MCF 10A (cell line): ENCODE data around the gene NAIF1. TPM values are rescaled to one million over a fixed set of nuclear protein-coding genes. Genes with fewer than 3 reads are reported as not detected.

ENCODE experiments used
- BruUV-seq: library from RNA; stranded (reverse); fragments of 400-500 nt; replicated peaks from 2 replicates; lab custom pipeline; 2021; lab: Mats Ljungman, UMichigan
- CTCF ChIA-PET: fragments of 300-600 bp; sonication (Branson Sonifier 250); formaldehyde crosslinking; extraction: SDS; loops from one replicate; lab custom pipeline; 2021; ENCODE audit warnings: antibody characterized with exemption, inconsistent platforms; lab: Yijun Ruan, JAX
- POLR2A ChIA-PET: fragments of 300-600, 350-650 bp; sonication (Branson Sonifier 250); formaldehyde crosslinking; extraction: SDS; loops from one replicate; lab custom pipeline; 2020; ENCODE audit warnings: antibody characterized with exemption, inconsistent platforms; lab: Yijun Ruan, JAX
- DNase-seq: peaks from one replicate; pipeline ENCODE4 v3.0.0-alpha.2; 2018; ENCODE audit not compliant: unreplicated experiment
- H3K27ac Mint-ChIP-seq: one replicate; pipeline ENCODE4 v1.8.0; 2022; ENCODE audit warnings: mild to moderate bottlenecking, low read depth, mixed read lengths; ENCODE audit not compliant: unreplicated experiment
- H3K27me3 Mint-ChIP-seq: one replicate; pipeline ENCODE4 v1.8.0; 2022; ENCODE audit warnings: mixed read lengths; ENCODE audit not compliant: insufficient read depth, unreplicated experiment
- H3K36me3 Mint-ChIP-seq: one replicate; pipeline ENCODE4 v1.8.0; 2022; ENCODE audit warnings: mild to moderate bottlenecking, moderate library complexity, mixed read lengths; ENCODE audit not compliant: insufficient read depth, unreplicated experiment
- H3K4me1 Mint-ChIP-seq: one replicate; pipeline ENCODE4 v1.8.0; 2022; ENCODE audit warnings: mixed read lengths; ENCODE audit not compliant: insufficient read depth, unreplicated experiment
- H3K4me3 Mint-ChIP-seq: one replicate; pipeline ENCODE4 v1.8.0; 2022; ENCODE audit warnings: mild to moderate bottlenecking, moderate library complexity, mixed read lengths; ENCODE audit not compliant: unreplicated experiment
- H3K9me3 Mint-ChIP-seq: one replicate; pipeline ENCODE4 v1.8.0; 2022; ENCODE audit warnings: mixed read lengths; ENCODE audit not compliant: unreplicated experiment
- CTCF ChIP-seq: fragments of 200-600 bp; IDR thresholded peaks from one replicate; pipeline ENCODE4 v1.8.0; 2022; ENCODE audit warnings: antibody characterized with exemption, mild to moderate bottlenecking; ENCODE audit not compliant: unreplicated experiment
- intact Hi-C: fragments of 100-400 bp; cut with micrococcal nuclease; formaldehyde crosslinking; loops from 2 replicates; pipeline ENCODE4 v1.14.1; 2022
- total RNA-seq: library from RNA; stranded (reverse); gene quantifications from 2 replicates; pipeline ENCODE4 v1.2.3, GENCODE V29; 2022

NAIF1 gene
- total RNA-seq, 1 experiment from 2014 or later, result 15.8 TPM

GRCh38 chr9:128082151-128082550, 15.0 kb upstream of the NAIF1 start:
- CTCF ChIA-PET, result interaction anchor here (0.8 to 5.6 kb wide), 4 partner anchors 9 to 138 kb away, joined by 3 to 32 read pairs (median 10); no protein-coding TSS in a partner anchor
- BruUV-seq, result no TSS peak
- POLR2A ChIA-PET, result interaction anchor here (0.7 to 5.3 kb wide), 7 partner anchors 10 to 135 kb away, joined by 3 to 36 read pairs (median 7); partner anchors contain the start of genes NAIF1 and SLC25A25

GRCh38 chr9:128081056-128081455, 13.9 kb upstream of the NAIF1 start:
- no peaks in the 10 kb centered on the region for H3K27me3 Mint-ChIP-seq
- CTCF ChIA-PET, result interaction anchor here (0.7 to 5.6 kb wide), 2 partner anchors 29 to 36 kb away, joined by 4 to 32 read pairs; no protein-coding TSS in a partner anchor
- no peaks in the 10 kb centered on the region for H3K9me3 Mint-ChIP-seq
- H3K27ac Mint-ChIP-seq, result no peak overlapping the region
- POLR2A ChIA-PET, result interaction anchor here (1.2 to 5.3 kb wide), 3 partner anchors 12 to 17 kb away, joined by 3 to 36 read pairs (median 8); partner anchors contain the start of genes NAIF1 and SLC25A25
- no peaks in the 10 kb centered on the region for H3K36me3 Mint-ChIP-seq
- BruUV-seq, result no TSS peak
- H3K4me3 Mint-ChIP-seq, result no peak overlapping the region
- TF ChIP-seq CTCF, result no peak
- peaks cover 26% of the 10 kb centered on the region for H3K4me1 Mint-ChIP-seq
- intact Hi-C loops, result no loop called here
- no peak for DNase-seq

More at GRCh38 chr9:128082151-128082550, 15.0 kb upstream of the NAIF1 start:
- Mint-ChIP-seq H3K27me3 (no peaks in the 10 kb centered on the region), H3K27ac (peak overlapping the region; percentile 27), H3K9me3 (no peaks in the 10 kb centered on the region), H3K4me3 (peak overlapping the region; percentile 8), H3K4me1 (peaks cover 26% of the 10 kb centered on the region), H3K36me3 (no peaks in the 10 kb centered on the region)
- TF ChIP-seq CTCF, result no peak
- DNase-seq, result peak; percentile 84
- intact Hi-C loops, result no loop called here

GRCh38 chr9:128080206-128080605, 13.1 kb upstream of the NAIF1 start:
- TF ChIP-seq CTCF, result no peak
- Mint-ChIP-seq H3K4me1 (peaks cover 26% of the 10 kb centered on the region), H3K9me3 (no peaks in the 10 kb centered on the region), H3K27ac (no peak overlapping the region), H3K27me3 (no peaks in the 10 kb centered on the region), H3K4me3 (no peak overlapping the region), H3K36me3 (no peaks in the 10 kb centered on the region)
- POLR2A ChIA-PET, result interaction anchor here (0.6 to 5.3 kb wide), 4 partner anchors 13 to 143 kb away, joined by 3 to 36 read pairs (median 3); partner anchors contain the start of gene DPM2
- BruUV-seq, result no TSS peak
- intact Hi-C loops, result no loop called here
- no peak for DNase-seq
- CTCF ChIA-PET, result interaction anchor here (0.6 to 5.6 kb wide), 4 partner anchors 37 to 273 kb away, joined by 3 to 32 read pairs (median 4); no protein-coding TSS in a partner anchor

- Mint-ChIP-seq H3K4me1 (peaks cover 26% of the 10 kb centered on the region), H3K9me3 (no peaks in the 10 kb centered on the region), H3K36me3 (no peaks in the 10 kb centered on the region), H3K4me3 (no peak overlapping the region), H3K27me3 (no peaks in the 10 kb centered on the region), H3K27ac (peak overlapping the region; percentile 58)
- peak; percentile 56 for DNase-seq
- intact Hi-C loops, result no loop called here
- CTCF ChIA-PET, result interaction anchor here (0.6 to 5.6 kb wide), 7 partner anchors 9 to 169 kb away, joined by 3 to 32 read pairs (median 3); no protein-coding TSS in a partner anchor
- no peak for TF ChIP-seq CTCF
- BruUV-seq, result no TSS peak
- POLR2A ChIA-PET, result interaction anchor here (0.6 to 5.3 kb wide), 7 partner anchors 9 to 158 kb away, joined by 3 to 36 read pairs (median 5); partner anchors contain the start of genes NAIF1 and SLC25A25
Observed at GRCh38 chr9:128078504-128079434, 11.6 kb upstream of the NAIF1 start.
